HG02852 (cell line): ENCODE data around the gene HRH4.

Experiments used
- ATAC-seq: cut with Tn5 transposase; IDR thresholded peaks from one replicate; pipeline ENCODE4 v1.9.1; 2021; ENCODE audit warnings: mild to moderate bottlenecking, moderate library complexity; ENCODE audit not compliant: unreplicated experiment

Gene HRH4

DNA sequence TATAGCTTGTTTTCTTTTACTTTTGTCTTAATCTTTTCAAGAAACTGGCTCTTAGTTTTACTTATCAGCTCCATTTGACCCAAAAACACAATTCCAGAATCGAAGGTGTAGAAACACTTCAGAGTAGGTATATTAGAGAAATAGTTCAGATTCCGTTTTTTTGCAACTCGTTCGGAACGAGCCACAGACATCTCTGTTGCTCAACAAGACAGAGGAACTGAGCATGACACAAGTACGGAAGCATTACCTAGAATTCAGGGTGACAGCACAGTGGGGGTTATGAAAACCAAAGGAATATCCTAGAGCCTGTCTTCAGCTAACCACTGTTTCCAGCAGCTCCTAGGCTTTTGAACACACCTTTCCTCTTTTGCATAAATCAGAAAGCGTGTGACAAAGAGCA, 5.0 kb downstream of the HRH4 start:
- ATAC-seq, result no peak

DNA sequence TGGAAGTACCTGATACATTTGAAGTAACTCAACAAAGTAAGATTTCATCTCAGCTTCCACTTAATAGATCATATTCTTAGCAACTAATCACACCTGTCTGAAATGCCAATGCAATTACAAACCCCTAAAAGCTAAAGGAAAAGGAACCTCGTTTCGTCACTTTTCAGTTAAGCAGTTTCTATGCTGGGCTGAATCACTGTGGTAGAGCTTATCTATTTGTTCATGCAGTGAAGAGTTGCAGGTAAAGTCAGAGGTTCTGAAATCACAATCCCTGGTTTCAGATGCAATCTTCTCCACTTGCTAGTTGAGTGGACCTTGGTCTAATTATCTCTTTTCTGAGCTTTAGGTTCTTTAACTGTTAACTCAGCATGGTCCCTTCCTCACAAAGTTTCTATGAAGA, 6.3 kb downstream of the HRH4 start:
- no peak for ATAC-seq

DNA sequence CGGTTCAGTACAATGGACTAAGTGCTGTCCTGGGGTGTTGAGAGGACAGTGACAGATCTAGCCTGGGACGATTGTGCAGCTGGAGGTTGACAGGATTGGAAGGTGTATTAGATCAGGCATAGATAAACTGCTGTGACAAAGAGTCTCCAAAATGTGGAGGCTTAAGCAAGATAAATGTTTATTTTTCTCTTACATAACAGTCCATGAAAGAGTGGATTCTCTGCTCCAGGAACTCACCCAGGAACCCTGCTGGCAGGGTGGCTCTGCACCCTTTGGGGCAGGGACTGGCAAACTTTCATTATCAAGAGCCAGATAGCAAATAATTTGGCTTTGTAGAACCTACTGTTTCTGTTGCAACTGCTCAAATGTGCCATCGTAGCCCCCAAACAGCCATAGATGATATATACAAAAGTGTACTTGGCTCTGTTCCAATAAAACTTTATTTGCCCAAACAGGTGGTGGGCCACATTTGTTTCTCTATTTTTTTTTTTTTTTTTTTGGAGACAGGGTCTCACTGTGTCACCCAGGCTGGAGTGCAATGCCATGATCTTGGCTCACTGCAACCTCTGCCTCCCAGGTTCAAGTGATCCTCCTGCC, 9.7 kb downstream of the HRH4 start:
- ATAC-seq, result no peak

DNA sequence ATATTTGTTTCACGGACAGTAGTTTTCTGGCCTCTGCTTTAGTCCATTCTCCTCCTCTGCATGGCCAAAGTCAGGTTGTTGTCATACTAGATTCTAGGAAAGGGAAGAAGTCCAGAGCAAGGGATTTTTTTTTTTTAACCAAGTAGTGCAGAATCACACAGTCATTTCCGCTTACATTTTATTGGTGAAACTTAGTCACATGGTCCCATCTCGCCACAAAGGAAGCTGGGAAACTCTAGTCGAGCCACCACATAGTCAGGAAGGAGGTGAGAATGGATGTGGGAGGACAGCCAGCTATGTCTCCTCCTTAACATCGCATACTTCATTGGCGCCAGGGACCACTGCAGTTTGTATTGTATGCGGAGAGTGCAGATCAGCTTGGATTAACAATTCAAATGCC, 10.4 kb downstream of the HRH4 start:
- ATAC-seq, result no peak

DNA sequence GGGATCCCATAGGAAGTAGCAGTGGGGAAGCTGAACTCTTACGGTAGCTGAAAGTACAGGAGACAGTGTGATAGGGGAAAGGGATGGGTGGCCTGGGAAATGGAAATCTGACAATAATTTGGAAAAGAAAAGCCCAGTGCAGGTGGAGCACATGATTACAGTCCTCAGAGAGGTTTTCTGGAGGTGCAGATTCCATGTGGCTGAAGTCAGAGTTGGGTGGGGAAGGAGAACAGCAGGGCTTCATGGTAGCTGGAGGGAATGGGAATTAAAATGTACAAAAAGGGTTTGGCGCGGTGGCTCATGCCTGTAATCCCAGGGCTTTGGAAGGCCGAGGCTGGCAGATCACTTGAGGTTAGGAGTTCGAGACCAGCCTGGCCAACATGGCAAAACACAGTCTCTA, 12.2 kb downstream of the HRH4 start:
- ATAC-seq, result no peak

DNA sequence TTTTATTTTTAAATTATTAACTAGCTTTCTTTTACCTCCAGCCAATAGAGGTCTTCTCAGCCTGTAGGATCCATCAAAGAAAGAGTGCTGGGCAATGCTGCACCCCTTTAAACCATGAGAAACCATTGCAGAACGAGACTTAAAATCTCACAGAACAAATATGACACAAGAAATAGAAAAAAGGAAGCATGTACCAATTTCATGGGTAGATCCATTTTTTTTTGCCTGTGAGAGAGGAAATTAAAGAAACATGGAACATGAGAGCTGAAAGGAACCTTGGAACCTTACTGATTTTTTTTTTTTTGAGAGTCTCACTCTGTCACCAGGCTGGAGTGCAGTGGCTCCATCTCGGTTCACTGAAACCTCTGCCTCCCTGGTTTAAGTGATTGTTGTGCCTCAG, 14.0 kb downstream of the HRH4 start:
- ATAC-seq, result no peak

DNA sequence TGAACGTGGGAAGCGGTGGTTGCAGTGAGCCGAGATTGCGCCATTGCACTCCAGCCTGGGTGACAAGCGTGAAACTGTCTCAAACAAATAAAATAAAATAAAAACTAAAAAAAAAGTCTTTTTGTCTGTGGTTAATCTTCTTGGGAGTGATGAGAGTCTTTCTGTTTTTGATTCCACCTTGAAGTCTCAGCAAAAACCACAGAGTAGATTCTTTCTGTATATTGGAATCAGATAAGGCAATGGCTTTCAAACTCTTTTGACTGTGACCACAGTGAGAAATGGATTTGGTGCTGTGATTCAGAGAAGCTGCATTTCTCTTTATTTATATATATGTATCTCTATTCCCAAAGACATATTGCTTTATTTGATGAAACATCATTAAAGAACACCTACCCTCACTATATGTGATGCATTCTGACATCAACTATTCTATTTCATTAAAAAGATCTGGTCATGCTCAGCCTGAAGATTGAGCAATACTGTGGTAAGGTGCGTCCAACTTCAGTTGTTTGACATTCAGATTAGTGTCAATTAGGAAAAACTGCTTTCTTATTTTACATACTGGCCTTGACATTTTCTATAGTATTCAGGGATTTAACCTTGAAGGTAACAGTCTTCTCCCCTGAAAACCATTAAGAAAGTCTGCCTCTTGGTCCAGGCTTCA, 15.6 kb downstream of the HRH4 start:
- ATAC-seq, result no peak

DNA sequence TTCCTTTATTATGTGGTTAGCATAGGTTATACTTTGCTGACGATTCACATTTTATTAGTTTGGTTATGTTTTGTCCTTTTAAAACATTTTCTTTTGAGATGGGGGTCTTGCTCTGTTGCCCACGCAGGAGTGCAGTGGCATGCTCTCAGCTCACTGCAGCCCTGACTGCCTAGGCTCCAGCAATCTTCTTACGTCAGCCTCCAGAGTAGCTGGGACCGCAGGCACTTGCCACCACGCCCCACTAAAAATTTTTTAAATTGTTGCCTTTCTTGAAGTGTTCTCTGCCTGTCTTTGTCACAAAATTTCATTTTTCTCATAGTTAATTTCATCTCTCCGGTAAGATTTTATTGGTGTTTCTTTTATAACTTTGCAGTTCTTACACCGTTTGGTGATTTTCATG, 18.9 kb downstream of the HRH4 start:
- no peak for ATAC-seq

DNA sequence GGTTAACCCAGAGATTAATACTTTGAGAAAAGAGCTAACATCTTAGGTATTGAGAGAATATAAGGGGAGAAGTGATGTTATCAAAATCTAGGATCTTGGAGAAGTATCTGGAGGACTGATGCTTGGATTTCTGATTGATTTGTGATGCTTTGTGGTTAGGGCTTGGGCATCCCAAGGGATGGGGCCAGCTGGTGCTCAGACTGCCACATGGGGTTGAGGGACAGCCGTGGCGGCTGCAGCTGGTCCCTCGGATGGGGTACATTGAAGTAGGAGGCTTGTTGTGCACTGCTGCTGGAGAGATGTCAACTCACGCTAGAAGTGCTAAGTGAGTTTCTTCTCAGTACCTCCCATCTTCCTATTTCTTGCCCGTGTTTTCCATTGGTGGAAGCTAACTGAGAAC, 22.4 kb downstream of the HRH4 start:
- no peak for ATAC-seq

DNA sequence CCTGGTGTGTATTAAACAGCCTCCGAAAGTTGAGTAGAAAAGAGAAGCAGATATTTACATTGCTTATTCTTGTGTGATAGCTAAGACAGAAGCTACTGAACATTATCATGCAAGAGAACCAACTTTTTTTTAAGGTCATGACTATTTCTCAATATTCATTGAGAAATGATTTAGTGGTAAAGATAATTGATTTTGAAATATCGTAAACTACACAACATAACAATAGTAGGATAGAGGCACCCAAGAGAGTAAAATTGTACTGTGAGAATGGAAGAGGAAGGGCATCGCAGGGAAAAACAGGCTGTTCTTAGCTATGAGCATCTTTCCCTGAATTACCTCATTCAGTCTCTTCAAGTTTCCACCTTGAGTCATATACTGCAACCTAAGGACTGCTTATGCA, 25.2 kb downstream of the HRH4 start:
- no peak for ATAC-seq

DNA sequence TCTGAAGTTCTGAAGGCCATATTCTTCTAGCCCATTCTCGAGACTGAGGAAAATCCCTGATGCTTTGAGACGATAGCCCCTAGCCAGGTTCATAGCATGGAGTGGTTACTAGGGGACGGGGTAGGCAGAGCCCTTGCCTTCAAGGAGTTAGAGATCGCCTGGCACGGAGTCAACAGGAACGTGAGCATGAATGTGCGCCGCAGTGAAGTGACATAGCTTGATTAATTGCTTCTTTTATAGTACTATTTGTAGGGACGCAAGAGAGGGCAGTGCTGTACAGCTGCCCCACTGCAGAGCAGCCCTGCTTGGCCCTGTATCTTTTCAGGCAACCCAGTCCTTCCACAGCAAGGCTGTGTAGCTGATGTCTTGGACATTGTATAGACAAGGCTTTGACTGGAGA, 26.2 kb downstream of the HRH4 start:
- no peak for ATAC-seq

DNA sequence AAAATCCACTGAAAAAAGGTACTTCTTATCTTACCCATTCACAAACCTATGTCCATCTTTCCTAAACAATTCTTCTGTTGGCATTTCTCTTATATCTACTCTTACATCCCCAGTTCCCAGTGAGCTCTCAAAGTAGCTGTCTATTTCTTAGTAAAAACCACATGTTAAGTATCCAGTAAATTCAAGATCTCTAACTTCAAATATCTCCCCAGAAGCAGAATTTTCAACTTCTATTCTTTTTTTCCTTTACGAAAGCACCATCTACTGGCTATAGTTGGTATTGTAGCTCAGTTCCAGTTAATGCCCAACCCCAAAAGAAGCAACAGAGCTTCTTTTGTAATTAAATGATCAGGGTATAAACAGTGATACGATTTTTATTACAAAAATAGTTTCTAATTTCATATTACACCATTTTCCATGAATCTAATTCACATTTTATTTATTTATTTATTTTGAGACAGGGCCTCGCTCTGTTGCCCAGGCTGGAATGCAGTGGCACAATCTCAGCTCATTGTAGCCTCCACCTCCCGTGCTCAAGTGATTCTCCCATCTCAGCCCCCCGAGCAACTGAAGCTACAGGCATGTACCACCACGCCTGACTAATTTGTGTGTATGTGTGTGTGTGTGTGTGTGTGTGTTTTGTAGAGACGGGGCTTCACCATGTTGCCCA, 28.5 kb downstream of the HRH4 start:
- ATAC-seq, result no peak

DNA sequence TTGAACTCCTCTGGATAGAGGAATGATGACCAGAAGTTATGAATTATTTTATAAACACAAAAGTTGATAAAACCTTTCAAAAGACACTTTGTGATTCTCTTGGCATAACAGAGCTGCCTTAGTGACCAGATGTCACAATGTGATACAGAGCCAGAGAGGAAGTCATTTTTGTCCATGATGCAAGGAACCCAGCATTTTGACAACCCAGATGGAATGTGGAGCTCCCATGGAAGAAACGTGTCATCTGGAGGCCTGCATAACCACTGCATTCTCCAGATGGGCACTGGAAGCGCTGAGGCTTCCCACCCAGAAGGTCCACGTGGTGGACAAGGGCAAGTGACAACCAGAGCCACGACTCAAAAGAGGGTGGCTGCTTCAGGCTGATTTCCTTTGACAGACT, 30.1 kb downstream of the HRH4 start:
- ATAC-seq, result no peak

DNA sequence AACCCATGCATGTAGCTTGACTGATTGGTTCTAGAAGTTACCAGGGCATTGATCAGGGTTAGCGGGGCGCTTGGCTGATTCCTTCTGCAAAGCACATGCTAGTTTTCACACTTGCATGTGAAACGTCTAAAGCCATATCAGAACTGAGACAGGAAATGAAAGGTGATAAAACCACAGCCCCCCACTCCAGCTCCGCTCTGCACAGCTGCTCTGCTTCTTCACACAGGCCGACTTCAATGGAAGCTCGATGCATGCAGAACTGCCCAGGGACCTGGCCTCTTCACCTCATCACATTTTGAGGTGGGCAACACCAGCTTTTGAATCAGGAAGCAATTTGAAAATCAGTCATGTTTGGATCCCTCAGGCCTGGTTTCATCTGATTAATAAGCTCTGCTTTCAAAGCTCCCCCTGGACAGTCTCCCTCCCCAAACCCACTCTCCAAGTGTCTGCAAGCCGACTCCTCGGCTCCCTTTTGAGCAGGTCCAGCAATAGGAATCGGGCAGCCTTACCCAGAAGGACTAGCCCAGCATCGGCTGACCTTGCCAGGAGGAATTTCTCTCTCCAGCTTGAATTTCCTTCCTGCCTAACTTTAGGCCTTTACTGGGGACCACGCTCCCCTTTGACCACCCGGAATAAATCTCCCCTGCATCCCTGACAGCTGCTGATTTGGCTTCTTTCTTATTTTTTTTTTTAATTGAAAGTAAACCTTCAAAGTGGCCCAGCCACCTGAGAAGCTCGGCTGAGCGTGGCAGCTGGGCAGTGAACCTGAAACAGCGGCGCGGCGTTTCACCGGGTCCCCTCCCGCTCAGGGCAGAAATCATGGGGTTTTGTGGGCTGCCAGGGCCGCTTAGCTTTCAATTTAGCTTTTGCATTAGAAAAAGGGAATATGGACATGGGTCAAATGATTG, 31.7 kb downstream of the HRH4 start:
- ATAC-seq, result peak; percentile 84

DNA sequence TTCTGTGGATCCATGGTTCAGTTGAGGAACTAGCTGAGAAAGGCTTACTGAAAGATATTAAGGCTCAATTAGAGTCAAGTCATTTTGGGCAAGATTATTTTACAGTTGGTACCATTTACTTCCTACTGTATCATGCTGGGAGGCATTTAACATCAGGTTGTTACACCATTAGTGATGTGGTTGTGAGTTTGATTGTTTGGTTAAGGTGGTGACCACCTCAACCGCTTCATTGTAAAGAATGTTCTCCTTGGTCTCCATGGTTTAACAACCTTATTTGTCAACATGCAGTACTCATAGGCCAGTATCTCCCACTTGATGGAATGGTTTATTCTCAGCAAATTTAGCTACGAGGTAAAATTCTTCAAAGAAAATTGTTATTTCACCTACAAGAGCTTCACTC, 34.1 kb downstream of the HRH4 start:
- ATAC-seq, result no peak

DNA sequence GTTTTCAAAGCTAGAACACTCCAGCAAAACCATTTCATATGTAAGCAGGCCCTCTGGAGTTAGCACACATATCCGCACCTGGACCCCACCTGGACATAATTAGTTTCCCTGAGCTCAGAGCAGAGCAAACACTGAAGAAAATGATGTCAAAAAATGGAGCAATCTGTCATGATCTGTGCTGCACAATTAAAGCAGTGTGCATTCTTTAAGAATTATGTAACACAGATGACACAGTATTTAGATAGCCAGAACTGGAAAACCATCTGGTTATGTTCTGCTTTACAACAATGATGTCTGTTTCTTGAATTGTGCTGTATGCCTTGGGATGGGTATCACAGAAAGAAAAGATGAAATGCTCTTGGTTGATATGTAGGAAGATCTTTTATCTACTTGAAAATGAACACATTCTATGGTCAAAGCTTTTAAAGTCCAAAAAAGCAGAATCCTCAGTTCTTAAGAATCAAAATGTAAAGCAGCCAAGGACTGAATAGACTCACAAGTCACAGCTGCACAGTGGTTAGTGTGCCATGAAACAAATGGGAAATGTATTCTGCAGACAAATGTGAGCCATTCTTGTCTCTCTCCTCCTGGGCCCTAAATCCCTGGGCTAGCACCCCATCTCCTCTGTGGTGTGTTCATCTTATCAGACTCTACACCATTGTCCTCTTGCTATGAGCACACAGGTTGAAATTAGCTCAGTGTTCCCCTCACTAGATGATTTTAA, 36.8 kb downstream of the HRH4 start:
- ATAC-seq, result no peak

DNA sequence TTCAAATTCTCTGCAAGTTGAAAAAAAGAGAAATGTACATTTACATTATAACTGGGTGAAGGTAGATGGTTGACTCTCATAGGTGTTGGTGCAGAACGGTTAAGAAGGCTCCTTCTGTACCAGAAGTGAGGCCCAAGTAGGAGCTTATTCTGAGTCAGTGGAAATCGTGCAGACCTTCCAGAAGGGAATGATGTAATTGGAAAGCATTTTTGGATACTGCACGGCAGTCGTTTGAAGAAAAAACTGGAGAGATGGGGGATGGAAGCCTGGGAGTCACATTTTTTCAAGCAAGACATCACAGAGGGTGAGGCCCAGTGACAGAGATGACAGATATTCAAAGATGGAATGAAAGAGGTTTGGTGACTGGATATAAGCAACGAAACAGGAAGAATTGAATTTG, 39.4 kb downstream of the HRH4 start:
- no peak for ATAC-seq

DNA sequence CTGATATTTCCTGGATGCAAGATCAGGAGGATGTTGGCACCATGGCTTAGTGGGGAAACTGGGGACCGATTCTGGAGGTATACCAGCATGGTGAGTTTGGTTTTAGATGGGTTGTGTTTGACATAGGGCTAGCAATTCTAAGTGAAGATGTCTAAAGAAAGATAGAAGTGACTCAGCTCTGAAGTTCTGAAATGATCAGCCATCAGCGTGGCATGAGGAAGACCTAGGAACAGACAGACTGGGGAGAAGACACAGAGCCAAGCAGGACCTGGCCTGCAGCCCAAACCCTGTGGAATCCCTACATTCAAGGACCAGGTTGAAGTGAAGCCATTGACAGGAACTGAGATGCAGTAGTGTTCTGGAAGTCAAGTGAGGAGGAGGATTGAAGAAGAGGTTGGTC, 39.8 kb downstream of the HRH4 start:
- ATAC-seq, result no peak

DNA sequence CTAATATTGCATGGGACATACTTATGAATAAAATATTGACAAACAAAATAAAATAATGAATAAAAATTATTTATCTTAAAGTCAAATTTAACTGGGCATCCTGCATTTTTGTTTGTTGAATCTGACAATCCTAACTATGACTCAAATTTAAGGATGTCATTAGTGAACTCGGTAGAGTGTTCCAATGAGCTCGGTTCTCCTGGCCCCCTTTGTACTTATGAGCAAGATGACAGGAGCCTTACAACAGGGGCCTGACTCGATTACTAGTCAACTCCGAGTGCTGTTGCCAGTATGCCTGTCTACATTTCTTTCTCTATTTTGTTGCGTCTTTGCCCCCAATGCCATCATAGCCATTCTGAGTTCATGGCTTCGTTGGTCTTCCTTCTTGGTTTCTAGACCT, 40.3 kb downstream of the HRH4 start:
- ATAC-seq, result no peak

DNA sequence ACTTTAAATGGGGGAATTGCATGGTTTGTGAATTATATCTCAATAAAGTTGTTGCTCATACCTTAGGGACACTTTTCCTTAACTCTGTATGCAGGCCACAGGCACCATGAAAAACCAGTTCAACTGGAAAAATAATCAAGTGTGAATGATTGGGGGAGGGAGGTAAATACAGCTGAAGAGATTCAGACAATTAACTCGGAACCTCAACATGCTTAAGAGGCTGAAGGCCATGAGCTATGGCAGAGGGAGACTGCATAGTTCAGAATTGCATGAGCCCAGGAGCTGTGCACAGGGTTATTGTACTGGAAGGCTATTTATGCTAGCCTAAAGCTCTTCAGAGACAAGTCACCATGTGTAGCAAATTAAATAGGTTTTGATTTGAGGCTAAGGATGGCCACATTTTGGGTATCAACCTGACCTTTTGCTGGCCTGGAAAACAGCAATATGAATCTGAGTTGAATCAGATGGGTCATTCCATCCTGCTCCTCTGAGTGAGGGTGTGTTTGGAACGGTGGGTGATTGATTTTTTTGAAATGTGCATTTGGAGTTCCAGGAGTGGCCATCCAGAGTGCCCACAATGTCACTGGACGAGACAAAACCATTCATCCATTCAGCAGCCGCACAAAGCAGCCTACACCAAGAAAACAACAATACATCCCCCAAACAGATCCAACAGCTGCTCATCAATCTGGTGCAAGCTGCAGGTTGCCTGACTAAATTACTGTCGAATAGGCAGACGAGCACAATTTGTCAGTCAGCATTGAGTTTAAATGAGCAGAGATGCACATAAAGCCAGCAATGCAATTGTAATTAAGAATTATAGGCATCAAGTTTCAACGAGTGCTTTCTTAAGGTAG, 42.5 kb downstream of the HRH4 start:
- no peak for ATAC-seq
